GM19324 (cell line): ENCODE results near the gene UFC1.
"Not testable (repeated sequence)": the region's sequence is repeated elsewhere in the genome, so short reads cannot be mapped to it uniquely, and the experiment has no call there.

Experiments used
- ATAC-seq: cut with Tn5 transposase; IDR thresholded peaks from one replicate; pipeline ENCODE4 v1.9.1; 2021; ENCODE audit warnings: mild to moderate bottlenecking, moderate library complexity; ENCODE audit not compliant: unreplicated experiment, low FRiP score

Gene UFC1

DNA sequence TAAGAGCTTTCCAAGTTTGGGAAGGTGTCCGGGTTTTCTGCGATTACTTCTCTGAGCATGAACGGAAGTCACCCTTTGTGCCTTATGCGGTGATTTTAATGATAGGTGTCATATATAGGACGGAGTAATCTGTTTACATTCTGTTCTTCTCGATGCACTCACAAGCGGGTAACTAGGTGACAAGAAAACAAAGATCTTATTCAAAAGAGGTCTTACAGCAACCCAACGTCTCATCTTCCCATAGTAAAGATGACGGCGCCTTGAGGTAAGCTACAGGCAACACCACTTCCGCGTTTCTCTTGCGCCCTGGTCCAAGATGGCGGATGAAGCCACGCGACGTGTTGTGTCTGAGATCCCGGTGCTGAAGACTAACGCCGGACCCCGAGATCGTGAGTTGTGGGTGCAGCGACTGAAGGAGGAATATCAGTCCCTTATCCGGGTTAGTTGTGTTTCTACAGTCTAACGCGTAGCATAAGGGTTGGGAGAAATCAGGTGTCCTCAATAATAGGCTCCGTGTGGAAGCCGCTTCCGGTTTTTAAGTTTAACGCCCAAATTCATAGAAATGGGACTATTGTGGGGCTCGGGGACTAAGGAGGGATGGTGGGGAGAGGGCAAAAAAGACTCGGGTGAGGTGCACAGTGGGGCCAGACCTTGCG is at the start of gene UFC1:
TSS of gene UFC1 (plus strand) at position 297 of the 656 bp plus-strand sequence. CDS start at position 317, 20 bp downstream.
- ATAC-seq, result peak; percentile 83

DNA sequence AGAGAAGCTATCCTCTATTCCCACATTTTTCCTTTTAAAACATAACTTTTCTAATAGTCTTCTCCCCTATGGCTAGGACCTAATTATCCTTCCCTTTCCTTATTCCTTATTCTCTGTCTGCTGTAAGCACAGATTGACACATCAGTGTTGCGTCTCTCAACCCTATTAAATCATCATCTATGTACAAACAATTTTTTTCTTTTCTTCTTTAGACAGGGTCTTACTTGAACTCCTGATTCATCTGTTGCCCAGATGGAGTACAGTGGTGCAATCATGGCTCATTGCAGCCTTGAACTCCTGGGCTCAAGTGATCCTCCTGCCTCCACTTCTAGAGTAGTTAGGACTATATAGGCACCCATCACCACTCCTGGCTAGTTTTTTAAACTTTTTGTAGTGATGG is 47.3 kb upstream of the UFC1 start:
- no peak for ATAC-seq

DNA sequence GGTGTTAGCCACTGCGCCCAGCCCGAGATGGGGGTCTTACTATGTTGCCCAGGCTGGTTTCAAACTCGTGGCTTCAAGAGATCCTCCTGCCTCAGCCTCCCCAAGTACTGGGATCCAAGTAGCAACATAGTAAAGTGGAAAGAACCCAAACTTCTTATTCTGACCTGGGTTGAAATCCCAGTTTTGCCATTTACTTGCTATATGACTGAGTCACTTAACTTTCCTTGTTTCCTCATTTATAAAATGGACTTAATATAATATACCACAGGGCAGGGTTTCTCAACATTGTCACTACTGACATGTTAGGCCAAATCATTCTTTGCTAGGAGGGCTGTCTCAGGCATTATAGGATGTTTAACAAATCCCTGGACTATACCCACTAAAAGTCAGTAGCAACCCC is 42.7 kb upstream of the UFC1 start:
- no peak for ATAC-seq

DNA sequence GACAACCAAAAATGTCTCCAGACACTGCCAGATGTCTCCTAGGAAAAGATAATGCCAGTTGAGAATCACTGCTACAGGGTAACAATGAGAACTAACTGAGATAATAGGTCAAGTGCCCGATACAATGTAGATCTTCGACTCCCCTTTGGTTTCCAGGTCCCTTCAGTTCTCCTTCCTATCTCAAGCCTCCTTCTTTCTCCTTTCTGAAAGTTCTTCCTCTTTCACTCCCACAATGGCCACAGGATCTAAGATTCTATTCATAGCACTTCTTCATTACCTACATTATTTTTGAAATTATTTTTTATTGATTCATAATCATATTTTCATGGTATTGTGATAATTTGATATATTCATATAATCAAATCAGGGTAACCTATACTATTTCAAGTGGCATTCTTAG is 42.3 kb upstream of the UFC1 start:
- ATAC-seq, result no peak

DNA sequence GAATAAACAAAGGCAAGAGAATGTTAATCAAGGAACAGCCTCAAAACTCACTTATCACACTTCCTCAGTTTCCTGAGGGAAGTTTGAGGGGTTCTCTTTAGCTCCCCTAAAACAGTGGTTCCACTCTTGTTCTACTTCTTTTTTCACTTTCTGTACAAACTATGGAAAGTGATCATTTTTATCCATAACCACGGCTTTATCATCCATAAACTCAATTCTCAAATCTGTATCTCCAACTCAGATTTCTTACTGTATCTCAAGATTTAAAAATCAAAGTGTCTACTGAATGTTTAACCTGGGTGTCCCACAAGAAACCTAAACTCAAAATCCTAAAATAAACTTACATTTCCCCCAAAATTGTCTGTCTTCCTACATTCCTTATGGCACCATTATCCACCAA is 39.9 kb upstream of the UFC1 start:
- ATAC-seq, result no peak

DNA sequence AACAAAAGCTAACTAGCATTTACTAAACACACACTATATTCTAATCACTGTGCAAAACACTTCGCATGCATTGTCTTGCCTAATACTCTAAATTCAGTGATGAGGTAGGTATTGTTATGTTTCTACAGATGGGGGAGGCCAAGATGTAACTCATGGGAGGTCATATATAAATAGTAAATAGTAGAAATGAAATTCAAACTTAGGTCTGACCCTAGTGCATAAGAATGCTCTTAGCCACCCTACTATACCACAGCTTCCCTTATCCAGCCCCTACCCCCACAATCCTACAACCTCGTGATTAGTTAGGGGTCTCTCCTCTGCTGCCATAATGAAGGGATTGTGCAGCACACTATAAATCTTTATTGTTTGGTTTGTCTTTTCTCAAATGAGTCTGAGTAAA is 39.2 kb upstream of the UFC1 start:
- ATAC-seq, result no peak

DNA sequence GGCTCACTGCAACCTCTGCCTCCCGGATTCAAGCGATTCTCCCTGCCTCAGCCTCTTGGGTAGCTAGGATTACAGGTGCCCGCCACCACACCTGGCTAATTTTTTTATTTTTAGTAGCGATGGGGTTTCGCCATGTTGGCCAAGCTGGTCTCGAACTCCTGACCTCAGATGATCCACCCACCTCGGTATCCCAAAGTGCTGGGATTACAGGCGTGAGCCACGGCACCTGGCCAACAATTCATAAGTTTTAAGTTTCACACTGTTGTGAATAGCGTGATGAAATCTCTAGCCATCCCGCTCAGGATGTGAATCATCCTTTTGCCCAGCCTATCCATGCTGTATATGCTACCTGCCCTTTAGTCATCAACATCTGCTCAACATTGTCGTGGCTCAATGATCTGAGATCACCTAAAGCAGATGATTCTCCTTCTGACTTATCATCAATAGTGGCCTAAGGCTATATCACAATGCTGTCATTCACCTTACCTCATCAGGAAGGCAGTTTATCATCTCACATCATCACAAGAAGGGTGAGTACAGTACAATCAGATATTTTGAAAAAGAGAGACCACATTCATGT is 38.6 kb upstream of the UFC1 start:
- no peak for ATAC-seq

DNA sequence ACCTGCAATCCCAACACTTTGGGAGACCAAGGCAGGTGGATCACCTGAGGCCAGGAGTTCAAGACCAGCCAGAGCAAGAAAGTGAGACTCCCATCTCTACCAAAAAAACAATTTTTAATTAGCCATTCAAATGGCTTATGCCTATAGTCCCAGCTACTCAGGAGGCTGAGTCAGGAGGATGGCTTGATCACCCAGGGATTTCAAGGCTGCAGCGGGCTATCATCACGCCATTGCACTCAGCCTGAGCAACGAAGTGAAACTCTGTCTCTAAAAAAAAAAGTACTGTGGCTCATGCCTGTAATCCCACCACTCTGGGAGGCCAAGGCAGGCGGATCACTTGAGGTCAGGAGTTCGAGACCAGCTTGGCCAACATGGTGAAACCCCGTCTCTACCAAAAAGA is 37.8 kb upstream of the UFC1 start:
- not testable (repeated sequence) for ATAC-seq

DNA sequence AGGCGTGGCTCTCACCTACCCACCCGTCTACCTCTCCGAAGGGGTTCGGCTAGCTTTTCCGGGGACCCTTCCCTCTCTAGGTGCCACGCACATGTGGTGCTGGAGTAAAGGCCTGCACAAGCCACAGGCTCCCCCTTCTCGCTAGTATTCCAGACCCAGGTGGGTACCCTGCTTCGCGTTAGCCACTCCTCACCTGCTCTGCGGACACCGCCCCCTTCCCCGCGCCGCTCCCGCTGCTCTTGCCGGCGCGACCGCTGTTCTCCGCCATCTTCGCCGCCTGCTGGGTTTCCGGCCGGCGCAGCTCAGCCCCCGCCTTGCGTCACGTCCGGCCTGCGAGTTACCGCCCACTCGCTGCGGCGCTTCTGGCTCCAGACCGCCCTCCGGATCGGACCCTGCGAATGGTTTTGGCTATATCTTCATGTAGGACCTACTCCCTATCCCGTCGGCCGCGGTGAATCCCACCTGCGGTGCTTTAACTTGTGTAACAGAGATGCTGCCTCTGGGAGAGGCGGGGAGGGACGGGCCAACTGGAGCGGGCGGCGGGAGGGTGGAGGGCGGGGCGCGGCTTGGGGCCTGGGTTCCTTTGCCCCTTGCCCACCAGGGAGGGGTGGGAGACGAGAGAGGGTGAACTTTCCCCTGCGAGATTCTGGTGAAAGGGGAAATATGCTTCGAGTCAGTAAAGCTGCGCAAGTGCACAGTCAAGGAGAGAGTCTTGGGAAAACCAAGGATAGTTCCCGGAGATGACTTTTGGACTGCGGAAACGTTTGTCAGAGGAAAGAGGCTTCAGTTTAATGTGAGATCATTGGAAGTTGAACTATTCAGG is 35.8 kb upstream of the UFC1 start, which contains the start of the genes NIT1 and PFDN2:
TSS of gene NIT1 (plus strand) at position 347 of the 823 bp plus-strand sequence. CDS start at position 419, 72 bp downstream.
TSS of gene PFDN2 (minus strand) at position 279 of the 823 bp plus-strand sequence. CDS start at position 268, 11 bp downstream.
- peak; percentile 87 for ATAC-seq

DNA sequence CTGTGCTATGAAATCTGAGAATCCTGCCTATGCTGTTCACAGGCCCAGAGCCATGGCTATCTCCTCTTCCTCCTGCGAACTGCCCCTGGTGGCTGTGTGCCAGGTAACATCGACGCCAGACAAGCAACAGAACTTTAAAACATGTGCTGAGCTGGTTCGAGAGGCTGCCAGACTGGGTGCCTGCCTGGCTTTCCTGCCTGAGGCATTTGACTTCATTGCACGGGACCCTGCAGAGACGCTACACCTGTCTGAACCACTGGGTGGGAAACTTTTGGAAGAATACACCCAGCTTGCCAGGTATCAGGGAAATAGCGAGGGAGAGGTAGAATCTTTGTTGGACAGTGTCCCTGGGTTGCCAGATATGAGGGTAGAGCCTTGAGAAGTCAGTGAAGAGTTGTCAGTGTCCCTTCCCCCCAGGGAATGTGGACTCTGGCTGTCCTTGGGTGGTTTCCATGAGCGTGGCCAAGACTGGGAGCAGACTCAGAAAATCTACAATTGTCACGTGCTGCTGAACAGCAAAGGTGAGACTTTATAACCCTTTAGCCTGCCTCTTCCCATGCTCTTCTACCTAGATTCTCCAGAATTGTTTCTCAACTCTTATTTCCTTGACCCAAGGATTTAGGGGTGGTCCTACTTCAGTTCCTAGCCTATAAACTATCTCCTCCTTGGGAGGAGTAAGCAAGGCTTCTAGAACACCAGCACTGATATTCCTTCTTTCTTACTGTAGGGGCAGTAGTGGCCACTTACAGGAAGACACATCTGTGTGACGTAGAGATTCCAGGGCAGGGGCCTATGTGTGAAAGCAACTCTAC is 34.5 kb upstream of the UFC1 start:
- no peak for ATAC-seq

DNA sequence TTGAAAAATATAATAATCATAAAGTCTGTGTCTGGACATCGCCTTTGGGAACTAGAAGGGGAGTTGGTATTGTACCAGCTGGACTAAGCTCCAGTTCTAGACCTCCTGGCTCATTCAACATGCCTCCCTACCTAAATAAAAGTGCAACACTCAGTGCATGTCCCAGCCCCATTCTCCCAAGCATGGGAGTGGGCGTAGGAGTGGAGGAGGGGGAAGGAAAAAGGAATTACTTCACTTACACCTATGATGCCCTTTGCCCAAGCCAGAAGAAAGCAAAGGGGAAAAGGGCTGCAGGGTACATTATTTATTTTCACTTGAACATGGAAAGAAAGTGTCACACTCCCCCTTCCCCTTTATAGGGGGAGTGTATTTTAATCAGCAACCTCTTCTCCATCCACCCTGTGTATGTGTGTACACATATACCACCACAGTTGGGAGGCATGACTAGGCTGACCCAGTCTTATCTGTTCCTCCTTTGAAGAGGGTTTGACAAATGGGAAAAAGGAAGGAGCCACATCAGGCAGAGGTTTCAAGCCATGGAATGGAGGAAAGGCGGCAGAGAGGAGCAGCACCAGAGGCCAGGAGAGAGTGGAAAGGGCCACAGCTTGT is 32.6 kb upstream of the UFC1 start:
- ATAC-seq, result no peak

DNA sequence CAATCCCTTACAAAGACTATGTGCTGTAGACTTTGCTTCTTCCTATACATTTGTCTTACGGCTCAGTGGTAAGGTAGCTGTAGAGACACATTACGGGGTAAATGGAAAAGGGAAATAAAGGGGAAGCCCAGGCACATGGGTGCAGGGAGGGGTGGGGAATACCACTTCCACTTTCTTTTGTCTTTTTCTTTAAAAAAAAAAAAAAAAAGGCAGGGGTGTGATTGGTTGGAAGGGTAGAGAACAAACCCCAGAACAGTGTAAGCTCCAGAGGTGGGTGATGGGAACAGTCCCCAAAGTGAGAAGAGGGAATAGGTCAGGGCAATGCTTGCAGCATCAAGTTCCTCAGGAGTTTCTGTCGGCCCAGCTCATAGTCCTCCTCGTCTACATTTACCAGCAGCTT is 31.9 kb upstream of the UFC1 start:
- no peak for ATAC-seq

DNA sequence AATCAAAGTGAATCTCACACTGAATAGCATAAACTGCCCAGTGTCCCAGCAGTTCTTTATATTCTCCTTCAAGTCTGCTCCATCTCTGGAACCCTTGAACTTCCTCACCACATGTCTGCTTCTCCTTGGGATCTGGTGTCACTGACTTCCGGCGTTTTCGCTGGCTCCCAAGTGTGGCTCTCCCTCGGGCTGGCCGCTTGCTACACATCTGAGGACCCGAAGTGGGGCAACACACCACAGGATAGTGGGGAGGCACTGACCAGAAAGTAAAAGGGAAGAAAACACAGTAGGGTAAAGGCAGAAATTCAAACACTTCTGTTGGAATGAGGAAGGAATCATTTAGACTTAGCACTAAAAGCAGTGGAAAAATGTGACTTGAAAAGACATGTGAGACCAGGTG is 30.8 kb upstream of the UFC1 start:
- ATAC-seq, result no peak

DNA sequence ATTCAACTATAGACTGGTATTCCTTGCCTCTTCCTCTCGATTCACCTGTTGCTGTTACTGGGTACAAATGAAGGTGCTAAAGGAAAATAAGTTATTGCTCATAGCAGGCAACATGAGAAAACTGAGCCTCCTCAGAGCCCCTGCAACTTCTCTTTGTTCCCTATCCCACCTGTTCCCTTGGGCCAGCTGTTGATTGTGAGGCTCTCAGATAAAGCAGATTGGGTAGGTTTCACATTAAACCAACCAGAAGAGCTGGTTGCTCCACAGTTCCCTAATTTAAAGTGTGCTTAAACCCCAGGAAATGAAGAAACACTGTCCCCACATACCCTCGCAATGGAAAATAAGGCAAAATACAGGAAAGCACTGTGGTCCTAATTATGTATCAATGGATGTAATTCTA is 26.1 kb upstream of the UFC1 start:
- no peak for ATAC-seq

DNA sequence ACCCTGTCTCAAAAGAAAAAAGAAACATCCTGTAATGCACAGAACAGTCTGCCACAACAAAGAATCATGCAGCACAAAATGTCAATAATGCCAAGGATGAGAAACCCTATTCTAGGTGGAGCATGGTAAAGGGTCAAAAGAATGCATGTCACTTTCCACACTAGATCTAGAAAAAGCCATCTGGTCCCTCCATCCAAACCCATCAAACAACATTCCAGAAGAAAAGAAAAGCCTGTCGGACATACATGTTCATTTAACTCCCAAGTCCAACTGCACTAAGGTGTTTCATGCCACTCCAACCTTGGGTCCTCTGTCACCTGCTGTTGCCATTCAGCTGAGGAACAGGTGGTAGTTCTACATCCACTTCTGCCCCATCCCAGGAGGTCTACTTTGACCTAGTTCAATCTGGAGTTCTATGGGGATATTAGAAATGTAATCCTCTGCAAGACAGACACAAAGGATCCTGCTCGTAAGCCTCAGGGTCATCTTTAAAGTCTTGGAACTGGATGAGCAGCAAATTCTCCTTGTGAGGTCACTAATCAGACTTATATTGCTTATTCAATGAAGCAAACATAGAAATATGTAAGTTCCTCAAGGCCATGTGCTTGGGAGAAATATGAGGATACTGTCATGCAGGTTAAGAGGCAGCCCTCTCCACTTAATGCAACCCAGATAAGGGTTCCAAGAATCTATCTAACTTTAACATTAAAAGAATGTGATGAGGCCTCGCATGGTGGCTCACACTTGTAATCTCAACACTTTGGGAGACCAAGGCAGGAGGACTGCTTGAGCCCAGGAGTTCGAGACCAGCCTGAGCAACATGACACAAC is 25.0 kb upstream of the UFC1 start:
- ATAC-seq, result no peak

DNA sequence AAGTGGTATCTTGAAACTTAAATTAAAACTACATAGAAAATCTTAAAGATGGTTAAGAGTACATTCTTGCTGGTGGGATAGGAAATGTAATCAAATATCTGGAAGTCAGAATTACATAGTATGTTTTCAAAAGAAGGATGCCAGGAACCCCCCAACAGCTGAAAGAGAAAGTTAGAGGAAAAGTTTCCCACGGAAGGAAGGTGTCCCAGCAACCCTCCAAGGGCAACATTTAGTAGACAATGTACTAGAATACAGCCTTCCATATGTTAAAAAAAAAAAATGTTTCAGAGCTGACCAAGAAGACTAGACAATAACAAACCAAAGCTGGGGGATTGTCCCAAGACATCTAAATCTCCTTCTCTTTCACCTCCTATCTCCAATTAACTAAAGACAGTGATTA is 23.5 kb upstream of the UFC1 start:
- no peak for ATAC-seq

DNA sequence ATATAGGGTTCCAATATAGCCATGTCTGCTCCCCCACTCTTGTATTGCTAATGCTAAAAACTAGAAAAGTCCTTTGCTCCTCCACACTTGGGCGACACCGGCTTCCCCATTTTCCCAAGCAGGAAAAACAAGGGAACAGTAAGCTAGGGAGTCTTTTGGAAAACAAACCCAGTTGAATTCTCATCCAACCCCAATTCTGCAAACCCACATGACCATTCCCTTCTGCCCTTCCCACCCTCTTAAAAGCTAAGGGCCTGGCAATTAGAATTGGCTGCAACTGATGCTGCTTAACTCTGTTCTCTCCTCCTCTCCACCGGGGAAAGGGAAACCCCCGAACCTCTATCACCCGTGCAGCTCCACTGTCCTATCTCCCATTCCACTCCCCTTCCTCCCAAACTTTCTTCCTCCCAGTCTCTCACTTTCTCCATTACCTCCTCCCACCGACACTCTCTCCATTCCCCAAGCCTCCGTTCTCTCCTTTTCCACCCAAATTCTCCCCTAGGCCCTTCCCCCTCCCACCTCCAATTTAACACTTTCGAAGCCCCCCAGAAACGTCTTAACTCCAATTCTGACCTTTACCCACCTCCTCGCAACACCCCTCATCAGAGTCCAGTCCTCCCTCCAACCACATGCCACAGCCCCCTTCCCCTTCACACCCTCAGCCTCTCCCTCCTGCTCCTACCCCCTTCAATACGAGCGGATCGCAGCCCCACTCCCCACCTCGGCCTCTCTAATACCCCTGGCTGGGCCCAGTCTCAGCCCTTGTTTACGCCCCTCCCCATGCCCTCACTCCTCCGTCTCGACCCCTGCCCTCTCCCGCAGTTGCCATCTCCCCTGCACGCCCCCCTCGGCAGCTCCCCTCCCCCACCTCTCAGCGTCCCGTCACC is 22.0 kb upstream of the UFC1 start:
- no peak for ATAC-seq

DNA sequence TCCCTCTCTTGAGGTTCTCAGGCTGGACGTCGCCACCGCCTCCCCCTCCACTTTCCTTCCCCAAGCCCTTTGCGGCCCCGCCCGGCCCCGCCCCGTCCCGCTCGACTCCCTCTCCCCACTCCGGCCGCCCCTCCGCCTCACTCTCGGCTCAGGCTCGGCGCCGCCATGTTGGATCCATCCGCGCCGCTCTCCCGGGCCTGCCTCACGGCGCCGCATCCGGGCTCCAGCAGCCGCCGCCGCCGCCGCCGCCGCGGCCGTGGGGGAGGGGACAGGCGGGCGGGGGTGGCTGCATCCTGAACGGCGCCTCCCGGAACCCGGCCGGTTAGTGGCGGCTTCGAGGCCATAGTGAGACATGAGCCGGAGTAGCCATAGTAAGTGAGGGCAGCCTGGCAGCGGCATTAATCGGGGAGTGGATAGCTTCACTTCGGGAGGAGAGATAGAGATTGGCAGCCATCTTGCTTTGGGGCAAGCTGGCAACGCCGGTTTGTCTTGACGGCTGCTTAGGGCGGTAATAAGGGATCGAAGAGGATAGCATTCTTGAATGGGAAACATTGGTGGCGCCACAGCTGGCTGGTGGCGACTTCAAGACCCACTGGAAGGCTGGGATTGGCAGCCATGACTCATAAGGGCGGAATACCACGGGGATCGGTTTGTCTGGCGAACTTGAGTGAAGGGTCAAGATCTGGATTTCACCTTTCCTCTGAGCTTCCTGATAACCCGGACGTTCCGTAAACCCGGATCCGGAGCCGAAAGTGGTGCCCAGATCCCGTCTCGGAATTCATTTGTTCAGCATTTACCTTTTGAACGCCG is 21.2 kb upstream of the UFC1 start, which contains the start of gene DEDD:
TSS of gene DEDD (minus strand) at position 258 of the 810 bp plus-strand sequence. CDS start 8,205 bp downstream, outside the sequence.
- peak; percentile 94 for ATAC-seq
